ENCODE data around the gene CACNA1D. TPM values are rescaled to one million over a fixed set of nuclear protein-coding genes. Genes with fewer than 3 reads are reported as not detected.

CACNA1D gene
- total RNA-seq, 1 experiment from 2014 or later, result 1.1 TPM

DNA sequence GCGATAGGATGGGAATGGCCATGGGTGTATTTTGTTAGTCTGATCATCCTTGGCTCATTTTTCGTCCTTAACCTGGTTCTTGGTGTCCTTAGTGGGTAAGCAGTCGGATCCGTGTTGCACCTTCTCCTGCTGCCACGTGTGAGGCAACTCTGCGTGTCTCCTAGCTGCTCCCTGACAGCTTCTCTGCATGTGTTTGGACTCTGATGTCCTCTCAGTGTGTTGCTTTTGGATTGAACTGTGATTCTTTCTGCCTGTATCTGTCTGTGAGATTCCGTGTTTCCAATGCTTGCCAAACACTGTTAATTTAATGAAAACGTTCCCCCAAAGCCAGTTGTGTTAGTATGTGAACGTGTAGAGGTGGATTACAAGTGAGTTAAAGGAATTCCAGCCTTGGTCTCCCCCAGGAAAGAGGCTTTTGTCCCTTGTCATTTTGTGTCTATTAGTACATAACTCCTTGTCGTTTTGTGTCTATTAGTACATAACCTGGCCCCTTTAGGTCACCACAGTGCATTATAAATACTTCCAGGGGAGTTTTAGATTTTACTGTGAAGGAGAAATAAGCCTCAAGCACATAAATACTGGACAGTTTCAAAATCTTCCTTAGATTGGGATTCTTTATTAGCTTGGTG lies 179.4 kb downstream of the CACNA1D start:
- Histone ChIP-seq H4K20me1 (ENCODE audit: insufficient read depth) (no peaks in the 10 kb centered on the region), H3K9me3 (ENCODE audit: control insufficient read depth in 1 of 2, insufficient read depth in 1 of 2, low read depth in 1 of 2, low read length in 2 of 2) (no peaks in the 10 kb centered on the region), H3K9me2 (ENCODE audit: insufficient read depth) (no peaks in the 10 kb centered on the region), H2AFZ (ENCODE audit: low read depth, low read length, poor library complexity, severe bottlenecking) (no peak overlapping the region), H3K36me3 (ENCODE audit: control insufficient read depth in 1 of 2, insufficient read depth in 2 of 2, low read length in 2 of 2) (no peaks in the 10 kb centered on the region), H3K79me2 (ENCODE audit: insufficient read depth, low read length) (no peaks in the 10 kb centered on the region), H3K9ac (ENCODE audit: low read length) (no peak overlapping the region), H3K27me3 (ENCODE audit: insufficient read depth, low read length) (no peaks in the 10 kb centered on the region), H3K27ac (ENCODE audit: low read depth, low read length) (no peak overlapping the region), H3K4me1 (ENCODE audit: control insufficient read depth in 1 of 2, insufficient read depth in 2 of 2, low read length in 2 of 2) (no peaks in the 10 kb centered on the region), H3K4me2 (ENCODE audit: low read length) (no peak overlapping the region), H3K4me3 (replicated peaks in 1 of 2; ENCODE audit: low read depth in 1 of 2, low read length in 2 of 2) (no peak overlapping the region)
- DNase-seq (ENCODE audit: low read depth, low spot score), result no peak
- ChIA-PET POLR2A (no interaction called here), RAD21 (ENCODE audit: low non-redundant PET in 1 of 2, low total read pairs in 2 of 2, uncharacterized antibody in 2 of 2, unreplicated experiment in 2 of 2) (no interaction called here), CTCF (no interaction called here)
- TF ChIP-seq POLR2AphosphoS5 (IDR thresholded peaks at IDR 0.05; ENCODE audit: low read depth, low read length) (no peak), MAX (IDR thresholded peaks at IDR 0.05) (no peak), RAD21 (IDR thresholded peaks at IDR 0.05; ENCODE audit: low read depth) (no peak), JUND (IDR thresholded peaks at IDR 0.05) (no peak), SIN3A (IDR thresholded peaks at IDR 0.05; ENCODE audit: low read depth) (no peak), YY1 (IDR thresholded peaks at IDR 0.05; ENCODE audit: extremely low read depth, insufficient replicate concordance, low read depth, low read length) (no peak), EZH2 (IDR thresholded peaks at IDR 0.05) (no peak), REST (IDR thresholded peaks at IDR 0.05; ENCODE audit: low read depth) (no peak), TCF7L2 (IDR thresholded peaks at IDR 0.05; ENCODE audit: borderline replicate concordance, extremely low read depth, insufficient read depth, insufficient read length) (no peak), ZFX (IDR thresholded peaks at IDR 0.05) (no peak), EGR1 (IDR thresholded peaks at IDR 0.05; ENCODE audit: low read depth) (no peak), POLR2A (IDR thresholded peaks at IDR 0.05; ENCODE audit: borderline replicate concordance, extremely low read depth, insufficient read depth, insufficient read length) (no peak)
- TF ChIP-seq, protein P1, sequence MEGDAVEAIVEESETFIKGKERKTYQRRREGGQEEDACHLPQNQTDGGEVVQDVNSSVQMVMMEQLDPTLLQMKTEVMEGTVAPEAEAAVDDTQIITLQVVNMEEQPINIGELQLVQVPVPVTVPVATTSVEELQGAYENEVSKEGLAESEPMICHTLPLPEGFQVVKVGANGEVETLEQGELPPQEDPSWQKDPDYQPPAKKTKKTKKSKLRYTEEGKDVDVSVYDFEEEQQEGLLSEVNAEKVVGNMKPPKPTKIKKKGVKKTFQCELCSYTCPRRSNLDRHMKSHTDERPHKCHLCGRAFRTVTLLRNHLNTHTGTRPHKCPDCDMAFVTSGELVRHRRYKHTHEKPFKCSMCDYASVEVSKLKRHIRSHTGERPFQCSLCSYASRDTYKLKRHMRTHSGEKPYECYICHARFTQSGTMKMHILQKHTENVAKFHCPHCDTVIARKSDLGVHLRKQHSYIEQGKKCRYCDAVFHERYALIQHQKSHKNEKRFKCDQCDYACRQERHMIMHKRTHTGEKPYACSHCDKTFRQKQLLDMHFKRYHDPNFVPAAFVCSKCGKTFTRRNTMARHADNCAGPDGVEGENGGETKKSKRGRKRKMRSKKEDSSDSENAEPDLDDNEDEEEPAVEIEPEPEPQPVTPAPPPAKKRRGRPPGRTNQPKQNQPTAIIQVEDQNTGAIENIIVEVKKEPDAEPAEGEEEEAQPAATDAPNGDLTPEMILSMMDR (IDR thresholded peaks at IDR 0.05 in 2 of 3, conservative IDR thresholded peaks at IDR 0.05 in 1 of 3; ENCODE audit: borderline replicate concordance in 1 of 3, insufficient read depth in 1 of 3, low read depth in 2 of 3, low read length in 2 of 3), result no peak
- TF ChIP-seq, protein P2, sequence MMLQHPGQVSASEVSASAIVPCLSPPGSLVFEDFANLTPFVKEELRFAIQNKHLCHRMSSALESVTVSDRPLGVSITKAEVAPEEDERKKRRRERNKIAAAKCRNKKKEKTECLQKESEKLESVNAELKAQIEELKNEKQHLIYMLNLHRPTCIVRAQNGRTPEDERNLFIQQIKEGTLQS (IDR thresholded peaks at IDR 0.05), result no peak
- no TSS peak for BruUV-seq (replicated peaks)
- intact Hi-C loops (cut with micrococcal nuclease), result no loop called here
- ATAC-seq, result no peak

Measured in HCT116 (cell line).